GM12864 (cell line): ENCODE measurements around the gene ANO1.

ENCODE experiments used
- DNase-seq: peaks from one replicate; pipeline ENCODE4 v3.0.0-alpha.2; 2011; ENCODE audit warnings: low read depth
- H3K4me3 ChIP-seq: 2 replicates; pipeline ENCODE4 v1.5.1; 2011; ENCODE audit warnings: mild to moderate bottlenecking, low read depth, low read length, control low read depth
- CTCF ChIP-seq: IDR thresholded peaks from 2 replicates; pipeline ENCODE4 v1.5.1; 2011; ENCODE audit warnings: low read depth, mild to moderate bottlenecking, moderate library complexity, low read length, control low read depth, inconsistent platforms; ENCODE audit errors: missing control alignments

ANO1 gene

GRCh38 chr11:70063555-70063954 is 14.6 kb upstream of the ANO1 start:
- no peak overlapping the region for H3K4me3 ChIP-seq
- no peak for DNase-seq
- TF ChIP-seq CTCF, result no peak

GRCh38 chr11:70064008-70064725 is 13.9 kb upstream of the ANO1 start:
- no peak for TF ChIP-seq CTCF
- DNase-seq, result no peak

GRCh38 chr11:70064726-70065317 is 13.3 kb upstream of the ANO1 start:
- TF ChIP-seq CTCF, result no peak
- H3K4me3 ChIP-seq, result no peak overlapping the region
- no peak for DNase-seq

More at GRCh38 chr11:70064008-70064725, 13.9 kb upstream of the ANO1 start:
- no peak overlapping the region for H3K4me3 ChIP-seq

- H3K4me3 ChIP-seq, result no peak overlapping the region
- TF ChIP-seq CTCF, result no peak
- DNase-seq, result no peak
These were observed 12.6 kb upstream of the ANO1 start for GRCh38 chr11:70065318-70066135.

- no peak overlapping the region for H3K4me3 ChIP-seq
- DNase-seq, result no peak
- TF ChIP-seq CTCF, result no peak
These were observed 12.0 kb upstream of the ANO1 start for GRCh38 chr11:70066136-70066520.

- no peak for DNase-seq
- no peak overlapping the region for H3K4me3 ChIP-seq
- no peak for TF ChIP-seq CTCF
These were observed 11.5 kb upstream of the ANO1 start for GRCh38 chr11:70066628-70067027.
